Gastrocnemius medialis (tissue), 4 donors: ENCODE measurements around the gene CAVIN2. TPM values are rescaled to one million over a fixed set of nuclear protein-coding genes. Genes with fewer than 3 reads are reported as not detected.

Source experiments
- ATAC-seq, 2 donors: fragments of 150-250 bp; one replicate each; pipeline ENCODE4 v1.9.1; 2016
- DNase-seq, 2 donors: peaks; one replicate each; pipeline ENCODE4 v3.0.0-alpha.2; 2019
- H3K27ac ChIP-seq, 4 donors: fragments of 200-600 bp; sonication (generic); 1 replicate in 1 of 4; 2 replicates in 3 of 4; pipeline ENCODE4 v1.5.1; 2016 to 2018; ENCODE audit warnings: mild to moderate bottlenecking in 2 of 4, moderate library complexity in 1 of 4
- H3K27me3 ChIP-seq, 3 donors: fragments of 200-600 bp; sonication (generic) in 2 of 3; 1 replicate in 1 of 3; 2 replicates in 2 of 3; pipeline versions ENCODE4 v1.5.1 to v1.6.0; 2016 to 2019; ENCODE audit warnings: mild to moderate bottlenecking in 1 of 3, moderate library complexity in 1 of 3
- H3K36me3 ChIP-seq, 2 donors: fragments of 200-600 bp; sonication (generic) in 1 of 2; one replicate each; pipeline ENCODE4 v1.5.1; 2017 to 2018
- H3K4me1 ChIP-seq, 2 donors: fragments of 200-600 bp; sonication (generic) in 1 of 2; one replicate each; pipeline ENCODE4 v1.5.1; 2016 to 2017; ENCODE audit warnings: mild to moderate bottlenecking in 2 of 2
- H3K4me3 ChIP-seq, 4 donors: fragments of 200-600 bp; sonication (generic) in 3 of 4; 1 replicate in 1 of 4; 2 replicates in 3 of 4; pipeline ENCODE4 v1.5.1; 2016 to 2019; ENCODE audit warnings: mild to moderate bottlenecking in 2 of 4
- H3K9me3 ChIP-seq, 3 donors: fragments of 200-600 bp; sonication (generic) in 2 of 3; 1 replicate in 1 of 3; 2 replicates in 2 of 3; pipeline ENCODE4 v1.5.1; 2016 to 2019
- CTCF ChIP-seq, 5 experiments: fragments of 450-650 bp in 3 of 5; fragments of 200-600 bp in 2 of 5; sonication (generic) in 2 of 5; IDR thresholded peaks in 4 of 5; conservative IDR thresholded peaks in 1 of 5; 1 replicate in 4 of 5; 2 replicates in 1 of 5; pipeline ENCODE4 v1.5.1; 2016 to 2019; ENCODE audit warnings: antibody characterized with exemption in 5 of 5, mild to moderate bottlenecking in 3 of 5, moderate library complexity in 3 of 5
- POLR2A ChIP-seq, 2 donors: fragments of 450-650 bp; IDR thresholded peaks; one replicate each; pipeline ENCODE4 v1.6.1; 2017; ENCODE audit warnings: antibody characterized with exemption in 2 of 2, mild to moderate bottlenecking in 2 of 2, moderate library complexity in 2 of 2
- in situ Hi-C, 4 donors: fragments of 200-750 bp; cut with MboI; loops; one replicate each; pipeline versions ENCODE4 v1.15.0 to v1.8.0; 2017; ENCODE audit warnings: low sequenced_read_pairs in 4 of 4
- intact Hi-C: fragments of 100-400 bp; cut with DNase I; formaldehyde crosslinking; loops from one replicate; pipeline ENCODE4 v1.15.1; 2023; ENCODE audit warnings: low total_unique reads
- total RNA-seq, 4 donors: library from RNA; depleted of rRNA; stranded (reverse); fragments of >200 nt; gene quantifications; one replicate each; pipeline versions ENCODE4 v1.1.0 to v1.2.3, GENCODE V29; 2016

CAVIN2 gene
- total RNA-seq, 4 donors from 2014 or later, result 15.1 to 35.4 (median 31.1) TPM

- Histone ChIP-seq H3K4me3 (no peak overlapping the region), H3K9me3 (no peaks in the 10 kb centered on the region), H3K27me3 (no peaks in the 10 kb centered on the region), H3K4me1 (no peaks in the 10 kb centered on the region), H3K27ac (no peak overlapping the region), H3K36me3 (no peaks in the 10 kb centered on the region)
- intact Hi-C loops, result no loop called here
- ATAC-seq, result no peak
- in situ Hi-C loops, result no loop called here
- DNase-seq, result no peak
- TF ChIP-seq POLR2A (IDR thresholded peaks at IDR 0.05), result no peak
- no peak for TF ChIP-seq CTCF (IDR thresholded peaks at IDR 0.05 in 4 of 5, conservative IDR thresholded peaks at IDR 0.05 in 1 of 5)
These were observed 13.5 kb downstream of the CAVIN2 start for GRCh38 chr2:191833356-191833755.

DNA sequence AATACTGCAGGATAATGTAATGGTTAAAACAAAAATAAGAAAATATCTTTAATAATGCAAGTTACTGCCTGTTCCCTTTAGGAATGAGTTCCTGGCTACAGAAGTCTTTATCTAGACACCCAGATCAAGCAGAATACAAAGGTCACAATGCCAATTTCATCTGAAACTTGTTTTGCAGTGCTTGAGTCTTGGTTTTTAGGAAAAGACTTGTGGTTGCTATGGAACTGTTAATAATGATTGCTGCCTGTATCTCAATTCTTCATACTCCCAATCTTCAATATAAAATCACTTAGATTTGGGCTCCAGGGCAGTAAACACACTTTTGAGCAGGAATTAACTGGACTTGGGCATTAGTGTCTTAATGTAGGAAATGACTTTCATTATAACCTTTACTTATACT is 14.2 kb downstream of the CAVIN2 start:
- no peak for ATAC-seq
- in situ Hi-C loops (no loop called here), intact Hi-C loops (no loop called here)
- H3K4me1 ChIP-seq, result no peaks in the 10 kb centered on the region
- H3K27ac ChIP-seq, result no peak overlapping the region
- no peak for DNase-seq
- H3K27me3 ChIP-seq, result no peaks in the 10 kb centered on the region
- H3K36me3 ChIP-seq, result no peaks in the 10 kb centered on the region
- TF ChIP-seq POLR2A (IDR thresholded peaks at IDR 0.05), result no peak
- TF ChIP-seq CTCF (IDR thresholded peaks at IDR 0.05 in 4 of 5, conservative IDR thresholded peaks at IDR 0.05 in 1 of 5), result no peak
- no peaks in the 10 kb centered on the region for H3K9me3 ChIP-seq
- no peak overlapping the region for H3K4me3 ChIP-seq

DNA sequence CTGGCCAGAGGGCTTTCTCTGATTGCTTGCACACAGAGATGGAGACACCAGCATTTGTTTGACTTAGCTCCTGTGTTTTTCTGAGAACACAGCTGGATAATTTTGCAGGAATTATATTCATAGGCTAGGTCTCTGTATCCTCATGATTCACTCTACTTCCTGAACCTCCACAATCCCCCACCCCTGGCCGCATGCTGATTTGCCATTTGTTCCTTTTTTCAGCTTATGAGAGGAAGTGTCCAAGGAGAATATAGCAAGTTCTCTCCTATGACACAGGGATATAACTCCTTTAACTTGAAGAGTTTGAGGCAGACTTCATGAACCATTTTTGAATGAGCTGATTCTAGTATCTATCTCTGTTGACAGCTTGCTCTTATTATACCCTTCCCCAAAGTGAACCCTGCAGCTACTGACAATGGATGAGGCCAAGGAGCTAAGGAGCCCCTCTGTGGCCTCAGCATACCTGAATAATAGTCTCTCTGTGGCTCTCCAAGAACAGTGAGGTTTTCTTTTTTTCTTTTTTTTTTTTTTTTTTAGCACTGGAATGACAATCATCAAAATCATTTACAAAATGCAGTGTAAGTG is 15.4 kb downstream of the CAVIN2 start:
- in situ Hi-C loops (no loop called here), intact Hi-C loops (no loop called here)
- H3K36me3 ChIP-seq, result no peaks in the 10 kb centered on the region
- H3K27me3 ChIP-seq, result no peaks in the 10 kb centered on the region
- no peaks in the 10 kb centered on the region for H3K9me3 ChIP-seq
- ATAC-seq (no peak), DNase-seq (no peak)
- no peak overlapping the region for H3K27ac ChIP-seq
- H3K4me3 ChIP-seq, result no peak overlapping the region
- TF ChIP-seq POLR2A (IDR thresholded peaks at IDR 0.05) (no peak), CTCF (IDR thresholded peaks at IDR 0.05 in 4 of 5, conservative IDR thresholded peaks at IDR 0.05 in 1 of 5) (no peak)
- no peaks in the 10 kb centered on the region for H3K4me1 ChIP-seq

GRCh38 chr2:191824398-191824797 is 22.5 kb downstream of the CAVIN2 start:
- H3K27ac ChIP-seq, result no peak overlapping the region
- TF ChIP-seq CTCF (IDR thresholded peaks at IDR 0.05 in 4 of 5, conservative IDR thresholded peaks at IDR 0.05 in 1 of 5) (no peak), POLR2A (IDR thresholded peaks at IDR 0.05) (no peak)
- ATAC-seq, result no peak
- no peaks in the 10 kb centered on the region for H3K4me1 ChIP-seq
- H3K9me3 ChIP-seq, result no peaks in the 10 kb centered on the region
- H3K36me3 ChIP-seq, result no peaks in the 10 kb centered on the region
- in situ Hi-C loops (no loop called here), intact Hi-C loops (no loop called here)
- no peaks in the 10 kb centered on the region for H3K27me3 ChIP-seq
- H3K4me3 ChIP-seq, result no peak overlapping the region
- no peak for DNase-seq

GRCh38 chr2:191821078-191821477 is 25.8 kb downstream of the CAVIN2 start:
- TF ChIP-seq POLR2A (IDR thresholded peaks at IDR 0.05) (no peak), CTCF (IDR thresholded peaks at IDR 0.05 in 4 of 5, conservative IDR thresholded peaks at IDR 0.05 in 1 of 5) (no peak)
- in situ Hi-C loops (no loop called here), intact Hi-C loops (no loop called here)
- Histone ChIP-seq H3K4me1 (no peaks in the 10 kb centered on the region), H3K27ac (no peak overlapping the region), H3K27me3 (no peaks in the 10 kb centered on the region), H3K36me3 (no peaks in the 10 kb centered on the region), H3K4me3 (no peak overlapping the region), H3K9me3 (no peaks in the 10 kb centered on the region)
- ATAC-seq, result no peak
- no peak for DNase-seq
